ENCODE data around the gene MEP1A.
"Not testable (repeated sequence)": the region's sequence is repeated elsewhere in the genome, so short reads cannot be mapped to it uniquely, and the experiment has no call there.

The MEP1A gene, protein sequence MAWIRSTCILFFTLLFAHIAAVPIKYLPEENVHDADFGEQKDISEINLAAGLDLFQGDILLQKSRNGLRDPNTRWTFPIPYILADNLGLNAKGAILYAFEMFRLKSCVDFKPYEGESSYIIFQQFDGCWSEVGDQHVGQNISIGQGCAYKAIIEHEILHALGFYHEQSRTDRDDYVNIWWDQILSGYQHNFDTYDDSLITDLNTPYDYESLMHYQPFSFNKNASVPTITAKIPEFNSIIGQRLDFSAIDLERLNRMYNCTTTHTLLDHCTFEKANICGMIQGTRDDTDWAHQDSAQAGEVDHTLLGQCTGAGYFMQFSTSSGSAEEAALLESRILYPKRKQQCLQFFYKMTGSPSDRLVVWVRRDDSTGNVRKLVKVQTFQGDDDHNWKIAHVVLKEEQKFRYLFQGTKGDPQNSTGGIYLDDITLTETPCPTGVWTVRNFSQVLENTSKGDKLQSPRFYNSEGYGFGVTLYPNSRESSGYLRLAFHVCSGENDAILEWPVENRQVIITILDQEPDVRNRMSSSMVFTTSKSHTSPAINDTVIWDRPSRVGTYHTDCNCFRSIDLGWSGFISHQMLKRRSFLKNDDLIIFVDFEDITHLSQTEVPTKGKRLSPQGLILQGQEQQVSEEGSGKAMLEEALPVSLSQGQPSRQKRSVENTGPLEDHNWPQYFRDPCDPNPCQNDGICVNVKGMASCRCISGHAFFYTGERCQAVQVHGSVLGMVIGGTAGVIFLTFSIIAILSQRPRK

DNA sequence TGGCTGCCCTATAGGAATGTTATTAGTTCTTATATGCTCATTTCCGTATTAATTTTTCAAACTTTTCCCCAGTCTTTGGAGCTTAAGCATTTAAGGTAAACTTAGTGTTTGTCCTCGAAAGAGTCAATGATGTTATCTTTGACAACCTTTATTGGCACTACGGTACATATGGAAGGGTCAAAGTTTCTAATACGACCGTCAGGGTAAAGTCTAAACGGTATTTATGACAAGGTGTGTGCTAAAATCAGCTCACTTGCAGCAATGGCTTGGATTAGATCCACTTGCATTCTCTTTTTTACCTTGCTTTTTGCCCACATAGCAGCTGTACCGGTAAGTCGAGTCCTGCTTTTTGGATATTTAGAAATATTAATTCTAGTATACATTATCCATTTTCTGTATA is at the start of gene MEP1A:
Gene MEP1A (plus strand): TSS at position 252 of the 400 bp plus-strand sequence. CDS start 10 bp downstream, at position 262.
- no peak for DNase-seq (ENCODE audit: low read depth, low spot score)

DNA sequence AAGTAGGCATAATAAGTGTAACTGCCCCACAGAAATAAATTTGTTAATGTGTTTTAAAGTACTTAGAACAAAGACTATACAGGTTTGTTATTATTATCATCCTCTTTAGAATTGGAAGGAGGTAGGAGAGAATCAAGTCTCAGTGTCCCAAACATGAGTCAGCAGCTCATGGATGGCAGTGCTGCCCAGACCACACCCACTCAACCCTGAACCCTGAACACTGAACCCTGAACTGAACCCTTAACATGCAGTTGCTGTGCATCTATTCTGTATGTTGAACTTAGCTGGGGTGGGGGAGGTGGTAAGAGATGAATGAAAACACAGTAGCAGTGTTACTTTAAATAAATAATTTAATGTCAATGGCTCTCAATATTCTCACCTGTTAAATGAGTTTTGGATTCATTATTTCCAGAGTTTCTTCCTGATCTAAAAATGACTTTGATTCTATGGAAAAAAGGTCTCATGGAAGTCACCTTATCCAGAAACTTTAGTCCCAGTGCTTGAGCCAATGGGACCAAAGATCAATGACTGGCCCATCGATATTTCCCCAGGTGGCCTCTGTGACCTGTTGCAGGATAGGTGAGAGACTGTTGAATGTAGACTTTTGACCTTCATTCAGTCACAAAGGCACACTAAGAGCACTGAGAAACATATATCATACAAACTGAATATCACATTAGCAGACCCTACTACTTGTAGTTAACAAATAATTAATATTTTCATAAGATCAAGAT is 49.6 kb upstream of the MEP1A start:
- DNase-seq (ENCODE audit: low read depth, low spot score) = no peak

DNA sequence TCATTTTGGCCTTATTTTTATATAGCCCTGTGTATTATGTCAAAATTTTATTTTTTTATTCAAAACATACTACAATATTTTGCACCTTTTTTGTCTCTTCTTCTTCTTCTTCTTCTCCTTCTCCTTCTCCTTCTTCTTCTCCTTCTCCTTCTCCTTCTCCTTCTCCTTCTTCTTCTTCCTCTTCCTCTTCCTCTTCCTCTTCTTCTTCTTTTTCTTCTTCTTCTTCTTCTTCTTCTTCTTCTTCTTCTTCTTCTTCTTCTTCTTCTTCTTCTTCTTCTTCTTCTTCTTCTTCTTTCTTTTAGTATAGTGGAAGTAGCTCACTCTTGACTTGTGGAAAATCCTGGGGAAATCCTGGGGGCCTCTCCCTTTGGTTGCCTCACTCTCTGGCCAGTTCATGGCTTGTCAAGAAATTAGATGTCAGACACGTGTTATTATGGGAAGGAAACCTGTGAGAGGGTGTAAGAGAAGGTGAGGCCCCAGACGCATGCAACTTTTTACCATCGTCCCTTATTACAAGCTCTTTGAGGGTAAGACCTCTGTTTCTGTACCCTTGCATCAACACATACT is 48.9 kb upstream of the MEP1A start:
- not testable (repeated sequence) for DNase-seq (ENCODE audit: low read depth, low spot score)

DNA sequence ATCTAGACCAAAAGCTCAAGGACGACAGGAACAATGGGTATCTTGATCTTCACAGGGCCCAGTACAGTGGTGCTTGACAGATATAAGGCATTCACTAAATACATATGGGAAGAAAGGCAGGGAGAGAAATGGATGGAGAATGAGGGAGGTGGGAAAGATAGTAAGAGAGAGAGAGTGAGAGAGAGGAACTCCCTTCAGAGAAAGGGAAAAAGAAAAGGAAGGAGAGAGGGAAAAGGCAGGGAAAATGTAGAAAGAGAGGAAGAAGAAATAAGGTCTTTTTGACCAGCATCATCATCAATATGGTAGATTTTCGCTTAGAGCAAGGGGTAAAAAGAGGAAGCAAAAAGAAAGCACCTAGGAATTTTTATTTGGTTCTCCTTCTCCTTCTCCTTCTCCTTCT is 47.2 kb upstream of the MEP1A start:
- DNase-seq (ENCODE audit: low read depth, low spot score) = no peak

DNA sequence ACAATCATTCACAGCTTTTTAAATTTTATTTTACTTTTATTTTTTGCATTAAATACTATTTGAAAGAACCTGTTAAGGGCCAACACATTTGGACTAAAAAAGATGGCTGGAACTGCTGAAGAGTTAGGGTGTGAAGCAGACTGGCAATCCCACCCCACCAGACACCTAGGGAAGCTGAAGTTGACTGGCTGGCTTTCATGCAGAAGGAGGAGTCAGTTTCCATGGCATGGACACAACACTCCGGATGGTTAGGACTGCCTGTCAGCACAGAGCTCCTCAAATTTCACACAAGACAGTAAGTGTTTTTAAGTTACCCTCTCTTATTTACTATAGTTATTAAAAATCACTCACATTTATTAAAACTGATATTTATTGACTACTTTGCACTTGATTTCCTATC is 46.5 kb upstream of the MEP1A start, which contains the start of gene ANKRD66:
Gene ANKRD66 (plus strand): TSS at position 238 of the 400 bp plus-strand sequence. CDS start 5,016 bp downstream, outside the sequence.
- no peak for DNase-seq (ENCODE audit: low read depth, low spot score)

DNA sequence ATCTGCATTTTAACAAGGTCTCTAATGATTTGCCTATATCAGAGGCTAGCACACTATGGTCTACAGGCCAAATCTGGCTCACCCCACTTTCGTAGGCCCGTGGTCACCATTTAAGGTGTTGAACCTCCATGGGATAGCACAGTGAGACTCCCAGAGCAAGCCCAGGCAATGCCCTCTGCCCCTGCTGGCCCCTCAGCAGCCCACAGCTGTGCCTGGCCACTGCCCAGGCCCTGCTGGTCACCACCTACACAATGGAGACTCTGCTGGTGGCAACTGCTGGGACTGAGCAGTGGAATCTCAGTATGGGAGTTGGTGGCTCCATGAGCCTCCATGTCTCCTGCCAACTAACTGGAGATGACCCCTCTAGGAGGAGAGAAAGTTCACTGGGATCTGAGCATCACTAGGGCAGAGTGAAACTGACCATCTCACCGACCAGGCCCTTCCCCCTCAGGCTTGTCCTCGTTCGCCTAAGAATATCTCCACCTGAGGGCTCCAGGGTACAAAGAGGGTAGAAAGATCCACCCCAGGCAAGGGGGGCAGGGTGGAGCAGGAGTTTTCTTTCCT is 44.2 kb upstream of the MEP1A start:
- no peak for DNase-seq (ENCODE audit: low read depth, low spot score)

DNA sequence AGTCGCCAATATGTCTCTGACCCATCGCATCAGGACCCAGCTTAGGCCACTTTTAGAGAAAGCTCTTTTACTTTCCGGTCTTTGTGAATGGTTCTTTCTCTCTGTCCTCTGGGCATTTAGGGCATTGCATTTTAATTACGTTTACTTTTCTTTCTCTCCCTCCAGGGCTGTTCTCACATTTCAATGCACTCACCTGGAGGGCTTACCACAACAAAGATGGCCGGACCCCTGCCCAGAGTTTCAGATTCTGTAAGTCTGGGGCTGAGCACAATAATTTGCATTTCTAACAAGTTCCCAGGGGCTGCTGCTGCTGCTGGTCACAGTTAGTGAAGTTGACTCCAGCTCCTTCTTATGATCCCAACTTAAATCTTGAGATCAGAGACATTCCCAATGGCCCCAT is 43.5 kb upstream of the MEP1A start:
- DNase-seq (ENCODE audit: low read depth, low spot score) = no peak

DNA sequence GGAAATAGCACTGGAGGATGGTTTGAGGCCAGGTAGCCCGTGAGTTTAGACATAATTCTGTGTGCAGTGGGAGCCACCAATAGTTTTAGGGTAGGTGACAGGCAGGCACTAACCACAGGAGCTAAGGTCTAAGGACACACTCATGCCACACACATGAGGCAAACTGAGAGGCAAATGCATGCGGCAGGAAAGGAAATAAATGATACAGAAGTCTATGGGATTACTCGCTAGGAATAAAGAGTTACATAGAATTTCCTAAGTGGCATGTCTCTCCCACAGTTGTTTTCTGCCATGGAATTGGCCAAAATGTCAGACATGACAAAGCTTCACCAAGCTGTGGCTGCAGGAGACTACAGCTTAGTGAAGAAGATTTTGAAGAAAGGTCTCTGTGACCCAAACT is 41.5 kb upstream of the MEP1A start:
- DNase-seq (ENCODE audit: low read depth, low spot score) = no peak

DNA sequence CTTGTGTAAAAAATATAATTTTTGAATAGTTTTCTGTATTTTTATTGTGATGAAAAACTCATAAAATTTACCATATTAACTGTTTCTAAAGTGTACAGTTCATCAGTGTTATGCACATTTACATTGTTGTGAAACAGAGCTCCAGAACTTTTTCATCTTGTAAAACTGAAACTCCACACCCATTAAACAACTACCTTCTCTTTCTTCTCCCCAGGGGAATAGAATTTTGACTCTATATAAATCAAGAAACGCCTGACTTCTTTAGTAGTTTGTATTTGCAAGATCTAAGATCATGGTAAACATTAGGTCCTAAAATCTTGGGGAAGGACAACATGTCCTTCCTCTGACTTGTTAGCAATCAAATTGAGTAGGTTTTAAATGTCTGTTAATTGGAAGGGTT is 37.3 kb upstream of the MEP1A start:
- no peak for DNase-seq (ENCODE audit: low read depth, low spot score)

DNA sequence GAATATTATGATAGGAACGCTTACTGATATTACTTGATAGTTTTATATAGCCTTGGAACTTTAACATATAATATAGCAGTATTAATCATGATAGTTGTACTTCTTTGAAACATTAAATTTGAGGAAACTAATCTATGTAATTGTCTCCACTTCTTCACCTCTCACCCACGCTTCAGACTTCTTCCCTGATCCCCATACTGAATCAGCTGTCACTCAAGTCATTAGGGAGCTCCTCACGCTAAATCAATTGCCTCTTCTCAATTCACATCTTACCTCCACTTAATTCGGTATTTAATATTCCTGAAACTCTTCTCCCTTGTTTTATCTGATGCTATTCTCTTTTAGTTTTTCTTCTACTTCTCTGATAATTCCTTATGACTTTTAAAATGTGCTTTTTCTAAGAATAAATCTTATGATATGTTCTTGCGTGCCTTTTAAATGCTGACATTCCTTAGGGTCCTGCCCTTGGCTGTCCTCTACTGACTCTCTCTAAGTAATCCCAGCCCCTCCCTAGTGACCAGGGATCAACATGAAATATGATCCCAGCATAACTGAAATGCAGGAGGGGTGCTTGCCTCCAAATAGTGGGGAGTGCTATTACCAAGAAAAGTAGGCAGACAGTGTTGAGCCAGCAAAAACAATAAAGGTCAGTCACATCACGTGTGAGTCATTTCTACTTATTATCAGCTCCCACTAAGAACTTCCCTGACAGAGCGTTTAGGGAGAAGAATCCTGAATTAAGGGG is 36.5 kb upstream of the MEP1A start:
- no peak for DNase-seq (ENCODE audit: low read depth, low spot score)

DNA sequence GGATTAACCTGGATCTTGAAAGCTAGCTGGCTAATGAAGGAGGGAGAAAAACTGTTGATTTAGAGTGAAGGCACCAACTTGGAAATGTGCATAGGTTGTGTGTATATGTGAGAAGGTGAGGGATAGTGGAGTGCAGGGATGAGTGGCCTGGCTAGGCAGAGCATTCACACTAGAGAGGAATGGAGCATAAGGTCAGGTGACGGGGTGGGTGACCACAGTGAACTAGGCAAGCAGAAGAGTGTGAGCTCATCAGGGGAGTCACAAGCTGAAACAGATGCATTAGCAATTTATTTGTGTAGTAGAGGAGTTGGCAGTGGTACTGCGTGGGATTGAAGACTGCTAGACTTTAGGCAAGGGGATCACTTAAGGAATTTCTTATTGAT is 36.0 kb upstream of the MEP1A start:
- DNase-seq (ENCODE audit: low read depth, low spot score) = no peak

DNA sequence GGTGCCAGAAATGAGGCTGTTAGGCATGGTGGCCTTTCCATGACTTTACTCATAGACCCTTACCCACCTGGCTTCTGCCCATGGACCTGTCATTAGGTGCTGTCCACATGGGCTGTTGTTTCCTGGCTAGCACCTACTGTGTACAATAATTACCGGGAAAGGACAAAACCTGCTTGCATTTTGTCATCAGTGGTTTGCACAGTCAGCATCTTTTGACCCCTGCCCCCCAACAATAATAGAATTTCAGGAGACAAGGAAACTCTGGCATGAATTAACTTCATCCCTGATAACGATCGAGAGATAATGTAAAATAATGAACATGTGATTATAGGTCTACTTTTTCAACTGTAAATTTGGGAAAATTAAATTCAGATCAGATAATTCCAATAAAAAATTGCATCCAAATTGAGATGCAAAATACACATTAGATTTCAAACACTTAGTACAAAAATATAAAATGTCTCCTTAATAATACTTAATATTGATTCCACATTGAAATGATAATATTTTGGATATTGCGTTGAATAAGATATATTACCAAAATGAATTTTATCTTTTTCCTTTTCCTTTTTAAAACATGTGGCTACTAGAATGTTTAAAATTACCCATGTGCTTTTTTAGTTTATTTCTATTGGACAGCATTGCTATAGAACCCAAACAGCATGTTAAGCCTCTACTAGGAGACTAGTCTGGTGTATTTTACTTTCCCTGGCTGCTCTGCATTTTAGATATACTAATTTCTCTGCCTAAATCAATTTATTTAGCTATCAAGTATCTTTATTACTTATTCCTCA is 34.0 kb upstream of the MEP1A start:
- DNase-seq (ENCODE audit: low read depth, low spot score) = no peak

DNA sequence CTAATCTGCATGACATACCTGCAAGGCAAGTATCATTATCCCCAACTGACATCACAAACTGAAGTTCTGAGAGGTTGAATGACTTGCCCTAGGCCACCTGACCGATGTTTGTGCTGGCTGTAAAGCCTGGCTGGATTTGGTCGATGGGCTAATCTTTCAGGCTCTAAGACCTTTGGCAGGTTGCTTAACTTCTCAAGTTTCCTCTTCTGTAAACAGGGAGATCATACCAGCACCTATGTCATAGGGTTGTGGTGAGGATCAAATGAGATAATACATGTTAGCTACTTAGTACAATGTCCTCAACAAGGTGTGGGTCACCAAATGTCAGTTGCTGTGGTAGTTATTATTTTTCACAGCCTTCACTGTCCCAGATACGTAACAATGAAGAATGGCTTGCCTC is 32.3 kb upstream of the MEP1A start:
- DNase-seq (ENCODE audit: low read depth, low spot score) = no peak

DNA sequence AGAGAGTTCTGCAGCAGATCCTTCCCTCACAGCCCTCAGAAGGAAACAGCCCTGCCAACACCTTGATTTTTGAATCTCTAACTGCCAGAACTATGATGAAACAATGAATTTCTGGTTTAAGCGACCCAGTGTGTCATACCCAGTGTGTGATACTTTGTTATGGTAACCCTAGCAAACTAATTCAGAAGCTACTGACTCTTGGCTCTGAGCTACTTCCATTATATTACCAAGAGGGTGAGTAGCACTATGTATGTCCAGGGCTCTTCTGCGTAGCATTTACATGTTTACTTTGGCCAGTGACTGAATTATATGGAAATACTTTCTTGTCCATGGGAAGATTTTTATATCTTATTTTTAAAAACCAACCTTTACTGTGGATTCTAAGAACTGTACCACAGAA is 29.7 kb upstream of the MEP1A start:
- no peak for DNase-seq (ENCODE audit: low read depth, low spot score)

DNA sequence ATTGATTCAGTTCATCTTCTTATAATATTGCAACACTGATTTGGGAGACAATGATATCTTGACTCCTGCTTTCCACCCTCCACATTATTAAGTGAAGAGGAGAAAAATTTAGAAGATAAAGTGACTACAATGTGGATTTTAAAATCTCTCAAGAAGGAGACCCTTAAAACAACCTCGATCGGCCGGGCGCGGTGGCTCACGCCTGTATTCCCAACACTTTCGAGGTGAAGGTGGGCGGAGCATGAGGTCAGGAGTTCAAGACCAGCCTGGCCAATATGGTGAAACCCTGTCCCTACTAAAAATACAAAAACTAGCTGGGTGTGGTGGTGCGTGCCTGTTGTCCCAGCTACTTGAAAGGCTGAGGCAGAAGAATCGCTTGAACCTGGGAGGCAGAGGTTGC is 28.9 kb upstream of the MEP1A start:
- DNase-seq (ENCODE audit: low read depth, low spot score) = not testable (repeated sequence)

DNA sequence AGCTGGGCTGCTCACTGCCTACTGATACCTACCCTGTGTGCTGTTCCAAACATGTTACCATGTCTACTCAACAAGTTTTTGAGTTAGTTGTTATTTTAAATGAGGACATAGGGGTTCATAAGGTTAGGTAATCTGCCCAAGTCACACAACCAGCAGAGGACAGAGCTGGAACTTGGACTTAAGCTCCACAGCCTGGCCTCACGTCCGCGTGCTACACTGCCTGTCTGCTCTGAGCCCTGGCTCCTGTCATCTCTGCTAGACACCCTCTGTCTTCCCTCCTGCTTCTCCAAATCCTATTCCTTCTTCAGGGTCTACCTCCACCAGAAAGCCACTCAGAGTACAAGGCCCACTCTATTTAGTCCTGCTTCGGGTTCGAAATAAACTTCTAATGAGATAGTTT is 28.2 kb upstream of the MEP1A start:
- no peak for DNase-seq (ENCODE audit: low read depth, low spot score)

DNA sequence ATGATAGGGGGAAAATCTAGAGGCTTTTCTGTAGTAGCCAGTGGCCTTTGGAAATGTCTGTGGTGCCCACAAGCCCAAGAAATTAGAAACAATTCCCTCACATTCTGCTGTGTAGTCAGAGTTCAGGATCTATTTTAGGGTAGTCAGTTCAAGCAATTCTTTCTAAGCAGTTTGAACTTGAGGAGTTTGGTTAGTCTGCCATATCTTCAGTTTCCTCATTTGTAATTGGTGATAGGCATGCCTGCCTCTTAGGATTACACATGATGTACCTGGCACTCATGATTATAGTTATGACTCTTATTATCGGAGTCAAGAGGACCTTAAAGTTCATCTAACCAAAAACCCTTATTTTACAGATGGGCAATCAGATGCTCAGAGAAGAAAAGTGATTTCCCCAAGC is 21.2 kb upstream of the MEP1A start:
- DNase-seq (ENCODE audit: low read depth, low spot score) = no peak

DNA sequence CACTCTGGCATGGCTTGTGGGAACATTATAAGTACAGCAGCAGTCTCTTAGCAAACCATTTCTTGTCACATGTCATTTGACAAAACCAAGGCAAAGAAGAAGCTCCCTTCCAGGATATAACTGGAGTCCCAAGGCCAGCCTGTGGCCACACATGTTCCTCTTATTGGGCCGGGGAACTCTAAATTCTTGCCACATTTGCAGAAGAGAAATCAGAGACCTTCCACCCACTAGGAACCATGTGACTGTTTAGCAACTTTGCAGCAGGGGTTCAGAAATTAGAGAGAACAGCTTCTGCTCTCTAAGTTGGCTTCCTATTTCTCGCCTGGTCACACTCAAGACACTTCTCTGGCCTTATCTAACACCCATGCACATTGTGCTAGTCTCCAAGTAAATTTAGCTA is 20.4 kb upstream of the MEP1A start:
- DNase-seq (ENCODE audit: low read depth, low spot score) = no peak

DNA sequence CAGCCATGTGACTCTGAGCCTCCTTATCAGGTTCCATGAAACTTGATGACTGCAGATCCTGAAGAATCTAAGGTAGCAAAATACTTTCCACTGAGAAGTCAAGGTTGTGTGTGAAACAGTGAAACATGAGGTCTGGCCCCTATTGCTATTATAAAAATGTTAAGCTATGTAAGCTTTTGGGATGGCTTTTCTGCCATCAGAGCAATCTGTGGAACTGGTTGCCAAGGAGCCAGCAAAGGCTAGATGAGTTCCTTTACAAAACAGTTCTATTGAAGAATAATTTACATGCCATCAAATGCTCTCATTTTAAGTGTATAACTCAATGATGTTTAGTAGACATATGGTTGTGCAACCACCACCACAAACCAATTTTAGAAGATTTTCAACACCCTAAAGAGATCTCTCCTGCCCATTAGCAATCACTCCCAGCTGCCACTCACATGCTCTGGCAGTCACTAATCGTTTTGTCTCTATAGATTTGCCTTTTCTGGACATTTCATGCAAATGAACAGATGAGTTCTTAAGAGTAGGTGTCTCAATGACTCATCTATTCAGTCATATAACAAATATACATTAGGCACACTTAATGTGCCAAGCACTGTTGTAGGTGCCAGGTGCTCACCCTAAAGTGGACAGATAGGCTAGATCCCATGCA is 19.9 kb upstream of the MEP1A start:
- no peak for DNase-seq (ENCODE audit: low read depth, low spot score)

DNA sequence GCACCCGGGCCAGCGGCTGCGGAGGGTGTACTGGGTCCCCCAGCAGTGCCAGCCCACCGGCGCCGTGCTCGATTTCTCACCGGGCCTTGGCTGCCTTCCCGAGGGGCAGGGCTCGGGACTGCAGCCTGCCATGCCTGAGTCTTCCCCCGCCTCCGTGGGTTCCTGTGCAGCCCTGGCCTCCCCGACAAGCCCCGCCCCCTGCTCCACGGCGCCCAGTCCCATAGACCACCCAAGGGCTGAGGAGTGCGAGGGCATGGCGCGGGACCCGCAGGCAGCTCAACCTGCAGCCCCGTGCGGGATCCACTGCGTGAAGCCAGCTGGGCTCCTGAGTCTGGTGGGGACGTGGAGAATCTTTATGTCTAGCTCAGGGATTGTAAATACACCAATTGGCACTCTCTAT is 18.5 kb upstream of the MEP1A start:
- DNase-seq (ENCODE audit: low read depth, low spot score) = not testable (repeated sequence)
